GM19035 (cell line): ENCODE results near the gene PDE6D.

ENCODE experiments used
- ATAC-seq: cut with Tn5 transposase; IDR thresholded peaks from one replicate; pipeline ENCODE4 v1.9.1; 2021; ENCODE audit not compliant: unreplicated experiment

Gene PDE6D

DNA sequence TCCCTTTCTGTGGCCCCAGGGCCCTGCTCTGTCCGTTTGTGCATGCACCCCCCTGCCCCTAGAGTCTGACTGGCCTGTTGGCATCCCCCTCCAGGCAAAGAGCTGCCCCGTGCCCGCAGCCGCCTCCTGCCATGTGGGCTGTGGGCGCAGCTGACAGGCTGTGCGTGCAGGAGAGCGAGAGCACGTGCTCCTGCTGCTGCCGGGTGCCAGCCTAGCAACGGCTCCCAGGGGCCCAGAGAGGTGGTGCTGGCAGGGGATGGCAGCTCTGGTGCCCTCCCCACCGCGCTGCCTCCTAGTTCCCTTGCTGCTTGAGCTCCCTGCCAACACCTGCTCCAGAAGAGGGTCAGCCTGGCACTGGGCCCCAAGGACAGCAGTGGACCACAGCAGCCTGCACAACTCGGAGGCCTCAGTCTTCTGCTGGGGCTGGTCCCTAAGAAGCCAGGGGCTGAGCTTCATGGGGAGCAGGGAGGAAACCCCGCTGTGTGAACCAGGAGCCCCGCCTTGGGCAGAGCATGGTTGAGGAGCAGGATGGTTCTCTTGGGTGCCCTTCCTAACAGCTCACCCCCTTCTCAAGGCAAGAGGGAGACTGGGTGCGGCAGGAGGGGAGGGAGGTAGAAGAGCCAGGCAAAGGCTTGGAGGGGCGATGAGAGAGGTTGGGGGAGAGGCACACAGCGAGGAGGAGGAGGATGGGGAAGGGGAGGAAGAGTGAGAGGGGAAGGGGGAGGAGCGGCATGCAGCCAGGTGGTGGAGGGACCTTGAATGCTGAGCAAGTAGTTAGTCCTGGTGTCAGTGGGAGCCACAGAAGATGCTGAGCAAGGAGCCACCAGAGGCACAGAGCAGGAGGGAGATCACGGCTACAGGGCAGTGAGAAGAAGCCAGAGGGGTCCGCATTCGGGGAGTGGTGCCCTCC is 96.5 kb downstream of the PDE6D start:
- ATAC-seq = no peak

DNA sequence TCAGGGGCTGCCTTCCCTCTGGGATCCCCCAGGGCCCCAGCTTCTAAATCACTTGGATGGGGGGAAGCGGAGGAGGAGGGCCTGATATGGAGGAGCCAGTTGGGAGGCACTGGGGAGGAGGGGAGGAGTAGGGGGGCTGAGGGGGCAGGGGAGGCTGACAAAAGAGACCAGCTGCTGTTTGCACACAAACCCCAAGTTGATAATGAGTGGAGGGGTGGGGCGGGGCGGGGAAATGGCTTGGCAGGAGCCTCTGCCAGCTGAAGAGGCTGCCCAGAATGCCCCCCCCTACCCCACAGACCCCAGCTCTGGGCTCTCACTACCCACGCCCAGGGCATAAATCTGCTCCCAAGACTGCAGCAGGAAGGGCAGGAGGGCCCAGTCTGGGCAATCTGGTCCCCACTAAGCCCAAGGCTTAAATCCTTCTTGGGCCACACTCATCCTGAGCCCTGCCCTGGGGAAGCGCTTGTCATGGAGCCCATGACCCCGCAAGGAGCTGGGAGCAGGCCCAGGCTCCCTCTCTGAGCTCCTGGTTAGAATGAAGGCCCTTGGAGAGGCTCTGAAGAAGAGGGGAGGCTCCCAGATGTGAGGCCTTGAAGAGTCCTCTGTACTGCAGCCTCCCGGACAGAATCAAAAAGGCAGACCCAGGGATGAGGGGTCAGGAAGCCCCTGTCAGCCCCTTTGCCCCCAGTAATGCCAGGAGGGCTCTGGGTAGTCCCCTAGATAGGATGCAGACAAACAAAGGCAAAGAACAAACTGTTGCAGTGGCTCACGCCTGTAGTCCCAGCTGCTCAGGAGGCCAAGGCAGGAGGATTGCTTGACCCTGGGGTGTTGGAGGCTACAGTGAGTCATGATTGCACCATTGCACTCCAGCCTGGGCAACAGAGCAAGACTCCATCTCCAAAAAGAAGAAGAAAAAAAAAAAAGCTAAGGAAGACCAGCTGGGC is 97.5 kb downstream of the PDE6D start:
- ATAC-seq = no peak

DNA sequence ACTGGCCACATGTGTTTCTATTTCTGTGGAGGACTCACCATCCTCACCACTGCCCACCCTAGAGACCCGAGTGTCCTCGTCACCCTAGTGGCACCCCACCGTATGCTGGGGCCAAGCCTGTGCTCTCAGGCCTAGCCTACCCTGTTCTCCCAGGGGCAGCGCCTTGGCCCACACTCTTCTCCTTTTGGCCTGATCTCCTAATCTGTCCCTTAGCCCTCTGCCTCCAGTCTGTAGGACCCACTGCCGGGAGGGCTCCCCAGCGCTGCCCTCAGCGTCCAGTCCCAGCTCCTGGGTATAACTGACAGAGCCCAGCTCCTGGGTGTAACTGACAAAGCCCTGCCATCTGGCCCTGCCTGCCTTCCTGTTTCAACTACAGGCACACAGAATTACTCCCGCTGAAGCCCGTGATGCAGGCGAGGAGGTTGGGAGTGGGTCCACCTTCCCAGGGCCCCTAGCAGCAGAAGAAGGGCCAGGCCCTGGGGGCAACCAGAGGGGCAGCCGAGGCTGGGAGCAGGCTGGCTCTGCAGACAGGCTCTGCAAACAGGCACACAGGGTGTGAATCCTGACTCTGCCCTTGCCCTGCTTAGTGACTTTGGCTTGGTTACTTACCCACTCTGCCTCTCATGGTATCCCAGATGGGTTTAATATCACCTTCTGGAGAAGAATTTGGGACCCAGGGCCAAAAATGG is 98.3 kb downstream of the PDE6D start:
- no peak for ATAC-seq
